ENCODE results near the gene FCGR1A.
"Not testable (repeated sequence)": the region's sequence is repeated elsewhere in the genome, so short reads cannot be mapped to it uniquely, and the experiment has no call there.

Gene FCGR1A

GRCh38 chr1:149831764-149832315 lies 49.3 kb downstream of the FCGR1A start:
- in situ Hi-C loops (cut with MboI; ENCODE audit: low sequenced_read_pairs) = not testable (repeated sequence)

- in situ Hi-C loops (cut with MboI; ENCODE audit: low sequenced_read_pairs) = not testable (repeated sequence)
Measured at GRCh38 chr1:149832316-149833126, 50.0 kb downstream of the FCGR1A start.

GRCh38 chr1:149833144-149833543 lies 50.6 kb downstream of the FCGR1A start:
- in situ Hi-C loops (cut with MboI; ENCODE audit: low sequenced_read_pairs) = not testable (repeated sequence)

- in situ Hi-C loops (cut with MboI; ENCODE audit: low sequenced_read_pairs) = not testable (repeated sequence)
Measured at GRCh38 chr1:149841149-149841548, 58.7 kb downstream of the FCGR1A start.

Data from HL-60/S4 treated with retinoic acid at 250 ng/mL for 4 days and 3 days (cell line).